Superior temporal gyrus (tissue), 1 donor: ENCODE results near the gene CCDC152.
"Not testable (repeated sequence)": the region's sequence is repeated elsewhere in the genome, so short reads cannot be mapped to it uniquely, and the experiment has no call there.

Experiments used
- DNase-seq: peaks from one replicate; pipeline ENCODE4 v3.0.0-alpha.2; 2016; ENCODE audit errors: extremely low spot score

CCDC152 gene, protein sequence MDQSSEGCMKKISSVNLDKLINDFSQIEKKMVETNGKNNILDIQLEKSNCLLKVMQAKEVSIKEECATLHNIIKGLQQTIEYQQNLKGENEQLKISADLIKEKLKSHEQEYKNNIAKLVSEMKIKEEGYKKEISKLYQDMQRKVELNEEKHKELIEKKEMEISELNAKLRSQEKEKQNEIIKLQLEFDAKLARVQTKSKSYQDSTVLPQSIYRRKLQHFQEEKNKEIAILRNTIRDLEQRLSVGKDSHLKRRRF

DNA sequence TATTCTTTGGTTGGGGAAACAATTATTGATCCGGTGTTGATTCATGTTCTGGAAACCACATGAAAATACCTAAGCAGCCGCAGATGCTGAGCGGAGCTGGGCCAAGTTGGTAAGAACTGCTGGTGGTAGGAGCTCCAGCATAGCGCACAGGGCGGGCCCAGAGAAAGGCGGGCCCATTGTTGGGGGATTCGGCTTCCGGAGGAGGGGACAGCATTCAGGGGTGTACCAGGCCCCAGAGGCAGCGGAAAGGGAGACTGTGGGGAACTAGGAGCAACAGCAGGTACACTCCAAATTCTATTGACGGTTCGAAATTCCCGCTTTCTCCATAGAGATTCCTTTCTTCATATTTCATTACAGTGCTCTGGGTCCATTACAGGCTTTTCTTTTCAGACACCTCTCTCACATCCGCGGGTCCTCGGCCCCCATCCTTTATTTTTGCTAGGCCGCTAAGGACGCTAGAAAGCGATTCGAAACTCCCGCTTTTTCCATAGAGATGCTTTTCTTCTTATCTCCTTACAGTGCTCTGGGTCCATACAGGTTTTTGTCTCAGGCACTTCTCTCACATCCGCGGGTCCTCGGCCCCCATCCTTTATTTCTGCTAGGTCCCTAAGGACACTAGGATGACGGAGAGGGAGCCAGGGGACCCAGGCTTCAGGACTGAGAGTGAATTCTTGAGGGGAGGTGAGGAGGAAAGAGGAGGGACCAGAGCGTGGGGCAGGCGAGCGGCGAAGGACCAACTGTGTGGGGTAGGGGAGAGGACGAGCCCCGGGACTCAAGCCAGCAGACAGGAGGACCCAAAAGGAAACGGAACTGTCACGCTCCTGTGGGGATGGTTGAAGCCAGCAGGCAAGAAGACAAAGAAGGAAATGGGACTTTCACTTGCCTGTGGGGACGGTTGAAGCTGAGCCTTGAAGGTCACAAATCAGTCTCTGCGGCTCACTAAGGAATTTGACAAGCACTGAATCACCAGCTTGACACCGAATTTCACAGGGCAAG, at the start of gene CCDC152:
Gene CCDC152, plus strand, starts transcription at position 213 of the 996 bp plus-strand sequence. CDS start 2,304 bp downstream, outside the sequence.
- DNase-seq = peak; percentile 42

GRCh38 chr5:42715785-42716184, 40.8 kb upstream of the CCDC152 start:
- no peak for DNase-seq

- DNase-seq = no peak
Measured at GRCh38 chr5:42718591-42718990, 38.0 kb upstream of the CCDC152 start.

DNA sequence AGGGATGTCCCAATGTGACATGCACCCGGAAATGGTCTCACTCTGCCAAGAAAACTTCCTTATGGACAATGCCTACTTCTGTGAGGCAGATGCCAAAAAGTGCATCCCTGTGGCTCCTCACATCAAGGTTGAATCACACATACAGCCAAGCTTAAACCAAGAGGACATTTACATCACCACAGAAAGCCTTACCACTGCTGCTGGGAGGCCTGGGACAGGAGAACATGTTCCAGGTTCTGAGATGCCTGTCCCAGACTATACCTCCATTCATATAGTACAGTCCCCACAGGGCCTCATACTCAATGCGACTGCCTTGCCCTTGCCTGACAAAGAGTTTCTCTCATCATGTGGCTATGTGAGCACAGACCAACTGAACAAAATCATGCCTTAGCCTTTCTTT, 37.6 kb upstream of the CCDC152 start:
- no peak for DNase-seq

DNA sequence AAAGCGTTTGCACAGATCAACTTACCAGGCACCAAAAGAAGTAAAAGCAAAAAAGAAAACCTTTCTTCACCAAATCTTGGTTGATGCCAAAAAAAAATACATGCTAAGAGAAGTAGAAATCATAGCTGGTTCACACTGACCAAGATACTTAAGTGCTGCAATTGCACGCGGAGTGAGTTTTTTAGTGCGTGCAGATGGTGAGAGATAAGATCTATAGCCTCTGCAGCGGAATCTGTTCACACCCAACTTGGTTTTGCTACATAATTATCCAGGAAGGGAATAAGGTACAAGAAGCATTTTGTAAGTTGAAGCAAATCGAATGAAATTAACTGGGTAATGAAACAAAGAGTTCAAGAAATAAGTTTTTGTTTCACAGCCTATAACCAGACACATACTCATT, 36.4 kb upstream of the CCDC152 start:
- DNase-seq = no peak

- no peak for DNase-seq
Measured at GRCh38 chr5:42721484-42721883, 35.1 kb upstream of the CCDC152 start.

DNA sequence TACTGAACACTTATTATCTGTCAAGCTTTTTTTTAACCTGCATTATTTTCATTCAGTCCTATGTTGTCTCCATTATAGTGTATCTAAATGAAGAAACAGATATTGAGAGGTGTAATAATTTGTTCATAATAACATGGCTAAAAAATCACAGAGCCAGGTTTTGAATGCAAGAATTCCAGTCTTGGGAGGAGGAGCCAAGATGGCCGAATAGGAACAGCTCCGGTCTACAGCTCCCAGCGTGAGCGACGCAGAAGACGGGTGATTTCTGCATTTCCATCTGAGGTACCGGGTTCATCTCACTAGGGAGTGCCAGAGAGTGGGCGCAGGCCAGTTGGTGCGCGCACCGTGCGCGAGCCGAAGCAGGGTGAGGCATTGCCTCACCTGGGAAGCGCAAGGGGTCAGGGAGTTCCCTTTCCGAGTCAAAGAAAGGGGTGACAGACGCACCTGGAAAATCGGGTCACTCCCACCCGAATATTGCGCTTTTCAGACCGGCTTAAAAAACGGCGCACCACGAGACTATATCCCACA, 22.0 kb upstream of the CCDC152 start:
- DNase-seq = not testable (repeated sequence)

DNA sequence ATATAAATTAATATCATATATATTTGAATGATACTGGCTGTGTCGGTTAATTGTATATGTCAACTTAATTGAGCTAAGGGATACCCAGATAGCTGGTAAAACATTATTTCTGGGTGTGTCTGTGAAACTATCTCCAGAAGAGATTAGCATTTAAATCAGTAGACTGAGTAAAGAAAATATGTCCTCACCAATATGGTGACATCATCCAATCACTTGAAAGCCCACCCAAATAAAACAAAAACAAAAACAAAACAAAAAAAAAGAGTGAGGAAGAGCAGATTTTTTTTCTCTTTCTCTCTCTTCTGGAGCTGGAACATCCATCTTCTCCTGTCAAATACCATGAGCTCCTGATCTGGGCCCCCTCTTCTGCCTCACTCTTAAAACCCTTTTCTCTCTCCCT, 15.7 kb upstream of the CCDC152 start:
- no peak for DNase-seq

GRCh38 chr5:42745426-42745825, 11.2 kb upstream of the CCDC152 start:
- DNase-seq = peak; percentile 33

DNA sequence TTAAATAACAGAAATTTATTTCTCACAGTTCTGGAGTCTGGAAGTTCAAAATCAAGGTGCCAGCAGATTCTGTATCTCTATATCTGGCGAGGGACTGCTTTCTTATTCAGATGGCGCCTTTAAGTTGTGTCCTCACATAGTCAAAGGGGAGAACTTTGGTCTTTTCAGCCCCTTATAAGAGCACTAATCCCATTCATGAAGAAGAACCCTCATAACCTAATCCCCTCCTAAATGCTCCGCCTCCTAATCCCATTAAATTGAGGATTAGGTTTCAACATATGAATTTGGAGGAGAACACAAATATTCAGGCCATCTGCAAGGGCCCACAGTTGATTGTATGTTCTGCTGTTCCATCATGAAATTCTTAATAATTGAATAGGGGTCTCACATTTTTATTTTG, 10.8 kb upstream of the CCDC152 start:
- DNase-seq = no peak

DNA sequence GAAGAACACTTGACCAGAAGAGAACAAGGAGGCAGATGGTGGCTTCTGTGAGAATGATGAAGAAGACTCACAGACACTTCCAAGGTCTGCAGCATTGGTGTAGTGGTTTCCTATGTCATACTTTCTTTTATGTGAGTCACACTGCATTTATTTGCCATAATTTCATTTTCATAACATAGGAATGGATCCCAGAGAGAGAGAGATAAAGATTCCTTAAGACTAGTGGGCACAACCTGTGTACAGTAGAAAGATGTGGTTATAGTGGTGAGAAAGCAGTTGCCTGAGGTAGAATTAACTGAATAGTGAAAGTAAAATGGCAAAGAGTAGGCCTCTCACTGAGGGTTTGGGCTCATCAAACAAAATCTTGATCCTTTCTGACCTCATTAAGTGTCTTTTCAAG, 7.6 kb upstream of the CCDC152 start:
- DNase-seq = no peak

DNA sequence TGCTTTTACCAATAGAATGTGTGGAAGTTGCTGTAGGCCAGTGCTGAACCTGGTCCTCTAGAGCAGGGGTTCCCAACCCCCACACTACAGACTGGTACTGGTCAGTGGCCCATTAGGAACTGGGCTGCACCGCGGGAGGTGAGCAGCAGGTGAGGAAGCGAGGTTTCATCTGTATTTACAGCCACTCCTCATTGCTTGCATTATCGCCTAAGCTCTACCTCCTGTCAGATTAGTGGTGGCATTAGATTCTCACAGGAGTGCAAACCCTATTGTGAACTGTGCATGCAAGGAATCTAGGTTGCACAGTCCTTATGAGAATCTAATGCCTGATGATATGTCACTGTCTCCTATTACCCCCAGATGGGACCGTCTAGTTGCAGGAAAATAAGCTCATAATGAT, 6.1 kb upstream of the CCDC152 start:
- no peak for DNase-seq

- no peak for DNase-seq
Measured at GRCh38 chr5:42751044-42751443, 5.6 kb upstream of the CCDC152 start.

DNA sequence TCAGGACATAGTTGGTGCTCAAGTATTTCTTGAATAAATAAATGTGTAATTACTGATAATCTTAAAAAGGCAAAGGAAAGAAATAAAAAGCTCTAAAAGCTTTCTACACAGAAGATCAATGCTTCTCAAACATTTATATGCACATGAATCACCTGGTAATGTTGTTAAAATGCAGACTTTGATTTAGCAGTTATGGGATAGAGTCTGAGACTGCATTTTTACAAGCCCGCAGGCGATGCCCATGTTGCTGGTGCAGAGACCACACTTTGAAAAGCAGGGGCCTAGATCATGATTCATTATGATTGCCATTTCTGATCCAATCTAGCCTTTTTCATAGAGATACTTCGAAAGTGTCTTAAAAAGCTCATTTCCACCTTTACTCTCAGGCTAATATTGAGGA, 3.5 kb upstream of the CCDC152 start:
- no peak for DNase-seq

DNA sequence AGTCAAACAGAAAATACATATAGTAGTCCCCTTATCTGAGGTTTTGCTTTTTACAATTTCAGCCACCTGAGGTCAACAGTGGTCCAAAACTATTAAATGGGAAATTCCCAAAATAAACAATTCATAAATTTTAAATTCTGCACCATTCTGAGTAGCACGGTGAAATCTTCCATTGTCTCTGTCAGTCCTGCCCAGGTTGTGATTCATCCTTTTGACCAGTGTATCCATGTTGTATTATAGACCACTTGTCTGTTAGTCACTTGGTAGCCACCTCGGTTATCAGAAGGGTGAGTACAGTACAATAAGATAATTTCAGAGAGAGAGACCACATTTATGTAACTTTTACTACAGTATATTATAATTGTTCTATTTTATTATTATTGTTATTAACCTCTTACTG, 2.8 kb downstream of the CCDC152 start:
- no peak for DNase-seq

DNA sequence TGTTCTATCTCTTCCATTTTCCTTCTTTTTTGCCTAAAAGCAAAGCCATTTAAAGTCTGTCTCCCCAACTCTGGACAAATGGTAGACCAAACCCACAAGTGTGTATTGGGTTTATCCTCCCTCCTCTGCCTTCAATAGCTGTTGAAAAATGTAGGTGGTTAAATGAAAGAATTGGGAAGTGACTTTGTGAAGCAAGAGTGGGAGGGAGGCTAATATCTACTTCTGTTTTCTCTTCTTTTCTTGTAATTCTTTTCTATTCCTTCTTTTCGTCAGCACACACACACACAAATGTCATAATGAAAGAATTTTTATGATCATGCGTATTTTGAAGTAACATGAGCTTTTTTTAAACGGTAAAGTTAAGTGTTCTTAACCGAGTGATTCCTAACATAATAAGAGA, 3.8 kb downstream of the CCDC152 start:
- DNase-seq = no peak

GRCh38 chr5:42761791-42762190, 5.2 kb downstream of the CCDC152 start:
- no peak for DNase-seq

DNA sequence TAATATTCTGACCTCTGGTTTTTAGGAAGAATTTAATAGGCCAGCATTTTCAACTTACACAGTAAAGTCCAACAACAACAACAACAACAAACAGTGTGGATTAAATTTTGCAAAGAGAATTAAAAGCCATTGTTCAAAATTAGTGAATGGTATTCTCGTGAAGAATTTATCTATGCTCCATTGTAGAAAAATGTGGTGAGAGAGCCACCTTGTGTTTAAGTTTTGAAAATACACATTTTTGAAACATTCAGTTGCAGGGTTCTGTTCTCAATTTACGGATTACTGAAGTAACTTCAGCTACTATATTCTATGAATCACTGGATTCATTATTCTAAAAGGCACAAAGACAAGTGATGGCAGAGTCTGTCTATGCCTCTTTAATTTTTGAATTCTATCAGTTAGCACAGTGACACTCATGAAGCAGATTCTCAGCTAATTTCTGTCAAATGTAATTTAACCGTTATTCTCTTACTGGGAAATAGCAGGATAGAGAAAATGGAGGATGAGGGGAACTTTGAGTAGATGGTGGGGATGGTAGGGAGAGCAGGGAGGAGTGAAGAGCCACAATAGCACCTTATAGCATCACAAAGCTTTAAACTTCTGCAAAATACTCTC, 11.0 kb downstream of the CCDC152 start:
- DNase-seq = peak; percentile 83

GRCh38 chr5:42768106-42768504, 11.5 kb downstream of the CCDC152 start:
- DNase-seq = no peak

GRCh38 chr5:42770003-42770402, 13.4 kb downstream of the CCDC152 start:
- no peak for DNase-seq

GRCh38 chr5:42772265-42772993, 15.8 kb downstream of the CCDC152 start:
- DNase-seq = no peak

GRCh38 chr5:42779083-42779482, 22.5 kb downstream of the CCDC152 start:
- DNase-seq = no peak
